K562 (cell line): Measurements from ENCODE around the gene CFAP20DC. TPM values are rescaled to one million over a fixed set of nuclear protein-coding genes. Genes with fewer than 3 reads are reported as not detected.

Experiments used
- ATAC-seq: fragments of 200-7000 bp; cut with Tn5 transposase; 3 replicates; pipeline ENCODE4 v1.9.1; 2020; ENCODE audit warnings: moderate library complexity
- BruUV-seq: library from RNA; stranded (reverse); fragments of 400-500 nt; replicated peaks from 2 replicates; lab custom pipeline; 2021; lab: Mats Ljungman, UMichigan
- CTCF ChIA-PET: fragments of 300-600 bp; formaldehyde crosslinking; extraction: SDS; loops from one replicate; lab custom pipeline; 2021; ENCODE audit warnings: low intra/inter-chr PET ratio; lab: Yijun Ruan, JAX
- POLR2A ChIA-PET: fragments of 300-600, 350-650 bp; sonication (Branson Sonifier 250); formaldehyde crosslinking; extraction: SDS; loops from one replicate; lab custom pipeline; 2021; ENCODE audit warnings: antibody characterized with exemption, inconsistent platforms; lab: Yijun Ruan, JAX
- DNase-seq, 4 experiments: peaks; one replicate each; pipeline versions ENCODE4 v3.0.0 to v3.0.0-alpha.2; 2011 to 2018; ENCODE audit warnings: low spot score in 3 of 4, mixed read lengths in 3 of 4; ENCODE audit errors: extremely low read depth in 1 of 4
- FAIRE-seq: peaks from 2 replicates; lab custom pipeline; 2011; peaks lifted over from hg19 to GRCh38; lab: Jason Lieb, UNC
- H2AFZ ChIP-seq: 2 replicates; pipeline ENCODE4 v1.6.0; 2011; ENCODE audit warnings: low read depth, low read length, control low read depth, inconsistent platforms
- H3K27ac ChIP-seq: fragments of 200-600 bp; 3 replicates; pipeline ENCODE4 v1.8.0; 2011; ENCODE audit warnings: low read depth, mild to moderate bottlenecking, control low read depth, inconsistent platforms, low read length, moderate library complexity, mixed read lengths; ENCODE audit errors: extremely low read depth
- H3K27me3 ChIP-seq, 2 experiments: fragments of 300-600 bp in 1 of 2; 2 replicates in 1 of 2; 3 replicates in 1 of 2; pipeline versions ENCODE4 v1.6.0 to v1.8.0; 2011; ENCODE audit warnings: inconsistent platforms in 2 of 2, low read length in 2 of 2, mild to moderate bottlenecking in 1 of 2, mixed read lengths in 1 of 2, moderate library complexity in 1 of 2; ENCODE audit not compliant: control insufficient read depth in 2 of 2, insufficient read depth in 2 of 2
- H3K36me3 ChIP-seq: fragments of 300-600 bp; 3 replicates; pipeline ENCODE4 v1.8.0; 2011; ENCODE audit warnings: mild to moderate bottlenecking, low read length, inconsistent platforms; ENCODE audit not compliant: control insufficient read depth, insufficient read depth
- H3K4me1 ChIP-seq, 2 experiments: fragments of 200-600 bp in 1 of 2; replicated peaks in 1 of 2; 2 replicates in 1 of 2; 3 replicates in 1 of 2; pipeline versions ENCODE4 v1.5.1 to v1.8.0; 2011; ENCODE audit warnings: inconsistent platforms in 2 of 2, low read length in 2 of 2, mild to moderate bottlenecking in 1 of 2, mixed read lengths in 1 of 2, moderate library complexity in 1 of 2; ENCODE audit not compliant: control insufficient read depth in 2 of 2, insufficient read depth in 2 of 2
- H3K4me2 ChIP-seq: 2 replicates; pipeline ENCODE4 v1.6.1; 2011; ENCODE audit warnings: low read length, control low read depth, inconsistent platforms, mixed read lengths; ENCODE audit not compliant: insufficient read depth
- H3K4me3 ChIP-seq: fragments of 200-600 bp; sonication (generic), shearing (Covaris generic); 2 replicates; pipeline ENCODE4 v1.5.1; 2016; ENCODE audit warnings: control low read depth, inconsistent platforms
- H3K79me2 ChIP-seq: fragments of 200-600 bp; 3 replicates; pipeline ENCODE4 v1.8.0; 2011; ENCODE audit warnings: low read length, inconsistent platforms; ENCODE audit not compliant: control insufficient read depth, insufficient read depth
- H3K9ac ChIP-seq, 2 experiments: 2 replicates each; pipeline versions ENCODE4 v1.6.0 to v1.6.1; 2011; ENCODE audit warnings: low read depth in 2 of 2, low read length in 2 of 2, control low read depth in 1 of 2, inconsistent platforms in 1 of 2, mild to moderate bottlenecking in 1 of 2, mixed read lengths in 1 of 2; ENCODE audit not compliant: insufficient read depth in 1 of 2
- H3K9me1 ChIP-seq: one replicate; pipeline ENCODE4 v1.6.0; 2011; ENCODE audit warnings: inconsistent platforms, mild to moderate bottlenecking, low read length, moderate library complexity; ENCODE audit not compliant: control insufficient read depth, insufficient read depth
- H3K9me3 ChIP-seq: replicated peaks from 2 replicates; pipeline ENCODE4 v1.5.1; 2011; ENCODE audit warnings: low read depth, low read length, inconsistent platforms; ENCODE audit not compliant: control insufficient read depth, insufficient read depth
- H4K20me1 ChIP-seq: replicated peaks from 2 replicates; pipeline ENCODE4 v1.6.1; 2011; ENCODE audit warnings: low read length, inconsistent platforms, mixed read lengths; ENCODE audit not compliant: control insufficient read depth, insufficient read depth
- ASH1L ChIP-seq: fragments of 450-650 bp; IDR thresholded peaks from 2 replicates; pipeline ENCODE4 v1.6.1; 2018; ENCODE audit warnings: borderline replicate concordance, mild to moderate bottlenecking, low read depth; ENCODE audit not compliant: partially characterized antibody
- ATF3 ChIP-seq, 2 experiments: fragments of 450-650 bp in 1 of 2; sonication (generic) in 1 of 2; formaldehyde crosslinking in 1 of 2; IDR thresholded peaks in 1 of 2; conservative IDR thresholded peaks in 1 of 2; 2 replicates each; pipeline versions ENCODE4 v1.6.1 to v1.8.1; 2016 to 2023; ENCODE audit warnings: mild to moderate bottlenecking in 2 of 2, moderate library complexity in 2 of 2, inconsistent platforms in 1 of 2, missing genetic modification reagents in 1 of 2
- CXXC5 ChIP-seq: fragments of 250-450 bp; sonication (Bioruptor Pico); IDR thresholded peaks from 2 replicates; pipeline ENCODE4 v1.8.0; 2022; ENCODE audit warnings: inconsistent platforms, mild to moderate bottlenecking, moderate library complexity
- DLX4 ChIP-seq: fragments of 250-450 bp; sonication (Bioruptor Pico); IDR thresholded peaks from 2 replicates; pipeline ENCODE4 v1.6.1; 2021; ENCODE audit warnings: mild to moderate bottlenecking
- DNMT1 ChIP-seq: fragments of 450-650 bp; IDR thresholded peaks from 2 replicates; pipeline ENCODE4 v1.6.1; 2016; ENCODE audit warnings: antibody characterized with exemption, mild to moderate bottlenecking
- ETS2 ChIP-seq: IDR thresholded peaks from 2 replicates; pipeline ENCODE4 v1.6.1; 2016; ENCODE audit warnings: borderline replicate concordance, missing genetic modification characterization, mild to moderate bottlenecking, moderate library complexity, missing compliant biosample characterization; ENCODE audit not compliant: poor library complexity, severe bottlenecking
- FOXJ3 ChIP-seq: sonication (generic); formaldehyde crosslinking; IDR thresholded peaks from 2 replicates; pipeline ENCODE4 v1.4.0; 2020; ENCODE audit warnings: mild to moderate bottlenecking, missing genetic modification reagents
- KAT7 ChIP-seq: sonication (generic); formaldehyde crosslinking; IDR thresholded peaks from 2 replicates; pipeline ENCODE4 v1.8.0; 2022; ENCODE audit warnings: missing genetic modification reagents, mild to moderate bottlenecking, borderline replicate concordance
- NCOA6 ChIP-seq: fragments of 450-650 bp; IDR thresholded peaks from 2 replicates; pipeline ENCODE4 v1.6.1; 2017; ENCODE audit warnings: mild to moderate bottlenecking
- NFYB ChIP-seq: IDR thresholded peaks from 2 replicates; pipeline ENCODE4 v1.6.1; 2011; ENCODE audit warnings: mild to moderate bottlenecking, moderate library complexity; ENCODE audit not compliant: insufficient read length; ENCODE audit errors: extremely low read depth
- PYGO2 ChIP-seq: fragments of 450-650 bp; IDR thresholded peaks from 2 replicates; pipeline ENCODE4 v1.6.1; 2016; ENCODE audit warnings: mild to moderate bottlenecking, missing genetic modification characterization, moderate library complexity, missing compliant biosample characterization
- SMARCC2 ChIP-seq: fragments of 450-650 bp; IDR thresholded peaks from 2 replicates; pipeline ENCODE4 v1.6.1; 2017; ENCODE audit warnings: antibody characterized with exemption, moderate library complexity, mild to moderate bottlenecking, low read depth
- TFAP4 ChIP-seq: sonication (generic); formaldehyde crosslinking; IDR thresholded peaks from 2 replicates; pipeline ENCODE4 v1.8.0; 2022; ENCODE audit warnings: missing genetic modification reagents, mild to moderate bottlenecking, moderate library complexity, borderline replicate concordance
- ZNF436 ChIP-seq: fragments of 250-450, 450-650 bp; sonication (Bioruptor Pico); formaldehyde crosslinking; IDR thresholded peaks from 2 replicates; pipeline ENCODE4 v1.7.0; 2020; ENCODE audit warnings: mild to moderate bottlenecking
- ZSCAN29 ChIP-seq: fragments of 450-650 bp; IDR thresholded peaks from 2 replicates; pipeline ENCODE4 v1.6.1; 2017
- WGBS: fragments of 100-300 bp; shearing (Covaris generic); methylation state at CpG from one replicate; pipeline ENCODE4 v1.1.6; 2016; ENCODE audit warnings: low coverage, mixed read lengths; ENCODE audit not compliant: insufficient coverage; ENCODE audit errors: missing lambda C conversion rate; 5-methylcytosine and 5-hydroxymethylcytosine counted together
- in situ Hi-C: fragments of 300-500 bp; cut with MboI; formaldehyde crosslinking; loops from 4 replicates; pipeline ENCODE4 v1.15.0; 2018; ENCODE audit warnings: inconsistent platforms, mixed read lengths
- intact Hi-C: fragments of 100-400 bp; cut with micrococcal nuclease; formaldehyde crosslinking; loops from 2 replicates; pipeline ENCODE4 v1.14.2; 2022
- polyA plus RNA-seq, 8 experiments: library from polyadenylated mRNA; depleted of rRNA in 4 of 8; stranded (reverse) in 5 of 8; unstranded in 3 of 8; fragments of >200 nt; fragmentation: Nextera tagmentation in 2 of 8; fragmentation: Illumina TruSeq in 1 of 8; extraction: Ambion mirVana in 2 of 8; extraction: Trizol in 1 of 8; gene quantifications; 2 replicates each; pipeline versions ENCODE4 v1.2.1 to v1.2.3, GENCODE V29; 2011 to 2014; ENCODE audit warnings: inconsistent platforms in 1 of 8, missing spikeins in 1 of 8
- total RNA-seq, 7 experiments: library from RNA; depleted of rRNA in 6 of 7; stranded (reverse); fragments of >200 nt in 6 of 7; fragmentation: Illumina TruSeq in 2 of 7; extraction: Trizol in 2 of 7; gene quantifications; 2 replicates each; pipeline versions ENCODE4 v1.2.1 to v1.2.3, GENCODE V29; 2011 to 2021; ENCODE audit warnings: low replicate concordance in 1 of 7

CFAP20DC gene
- total and polyA plus RNA-seq, 9 of the 15 experiments (the other 6 are each of a cell fraction or from before 2014, with no cell fraction given): 1.6 to 5.9 (median 4.6) TPM

GRCh38 chr3:59084583-59084982 lies 34.8 kb upstream of the CFAP20DC start:
- no peak overlapping the region for H2AFZ ChIP-seq
- in situ Hi-C loops: no loop called here
- no peaks in the 10 kb centered on the region for H3K9me3 ChIP-seq
- CTCF ChIA-PET: no interaction called here
- no peak overlapping the region for H3K27ac ChIP-seq
- POLR2A ChIA-PET: no interaction called here
- no peak for TF ChIP-seq ATF3 (IDR thresholded peaks at IDR 0.05)
- no peak for TF ChIP-seq ATF3 (CRISPR knock-in tag; conservative IDR thresholded peaks at IDR 0.05)
- TF ChIP-seq ZNF436 (CRISPR knock-in tag): no peak
- TF ChIP-seq NCOA6: no peak
- TF ChIP-seq NFYB: no peak
- TF ChIP-seq FOXJ3 (CRISPR knock-in tag): no peak
- TF ChIP-seq, all 486 proteins: peak for 0
- WGBS: 0% methylated on average over 1 of the region's 1 CpG
- H3K9me1 ChIP-seq: no peaks in the 10 kb centered on the region
- no peaks in the 10 kb centered on the region for H3K36me3 ChIP-seq
- H3K4me2 ChIP-seq: no peak overlapping the region
- H3K79me2 ChIP-seq: no peaks in the 10 kb centered on the region
- H4K20me1 ChIP-seq: no peaks in the 10 kb centered on the region
- H3K4me3 ChIP-seq: no peak overlapping the region
- no TSS peak for BruUV-seq
- no peak for DNase-seq
- intact Hi-C loops: no loop called here
- no peak for ATAC-seq
- H3K4me1 ChIP-seq: no peaks in the 10 kb centered on the region
- no peak overlapping the region for H3K9ac ChIP-seq
- no peaks in the 10 kb centered on the region for H3K27me3 ChIP-seq
- FAIRE-seq: no peak

- BruUV-seq: no TSS peak
- 7% methylated on average over 3 of the region's 4 CpGs for WGBS
- in situ Hi-C loops: no loop called here
- ATAC-seq (no peak), DNase-seq (no peak), FAIRE-seq (no peak)
- Histone ChIP-seq H3K9me1 (no peaks in the 10 kb centered on the region), H3K79me2 (no peaks in the 10 kb centered on the region), H3K36me3 (no peaks in the 10 kb centered on the region), H3K4me3 (no peak overlapping the region), H3K9me3 (no peaks in the 10 kb centered on the region), H3K4me1 (no peaks in the 10 kb centered on the region), H4K20me1 (no peaks in the 10 kb centered on the region), H3K27ac (no peak overlapping the region), H2AFZ (no peak overlapping the region), H3K4me2 (no peak overlapping the region), H3K27me3 (no peaks in the 10 kb centered on the region), H3K9ac (no peak overlapping the region)
- CTCF ChIA-PET: no interaction called here
- POLR2A ChIA-PET: no interaction called here
- intact Hi-C loops: no loop called here
- no peak for TF ChIP-seq DNMT1
- TF ChIP-seq SMARCC2: no peak
- no peak for TF ChIP-seq ZSCAN29
- TF ChIP-seq KAT7 (CRISPR knock-in tag): no peak
- no peak for TF ChIP-seq DLX4
- TF ChIP-seq CXXC5 (CRISPR knock-in tag): no peak
- no peak for TF ChIP-seq ASH1L
- no peak for TF ChIP-seq TFAP4 (CRISPR knock-in tag)
- no peak for TF ChIP-seq PYGO2 (tag)
- no peak for TF ChIP-seq ETS2
Measured at GRCh38 chr3:59082106-59082505, 32.3 kb upstream of the CFAP20DC start.
